ENCODE results near the gene CAPN13. TPM values are rescaled to one million over a fixed set of nuclear protein-coding genes. Genes with fewer than 3 reads are reported as not detected.

Gene CAPN13
- total RNA-seq, 6 donors from 2014 or later: 9.4 to 46.1 (median 17.5) TPM

DNA sequence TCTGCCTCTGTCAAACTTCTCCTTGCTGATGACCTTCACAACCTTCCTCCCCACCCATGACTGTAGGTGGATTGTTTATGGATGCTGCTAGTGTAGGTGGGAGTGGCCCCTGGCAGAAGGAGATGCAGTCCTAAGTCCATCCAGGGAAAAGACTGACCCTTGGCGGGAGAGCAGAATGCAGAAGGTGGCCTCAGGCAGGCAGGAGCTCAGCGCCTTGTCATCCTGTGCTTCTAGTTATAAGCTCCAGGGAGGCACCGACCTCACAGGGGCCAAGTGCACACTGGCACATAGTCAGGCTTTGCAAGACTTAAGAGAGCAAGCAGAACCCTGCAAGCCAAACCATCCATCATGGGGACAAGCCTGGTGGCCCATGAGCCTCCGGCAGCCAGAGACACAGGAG, 74.4 kb downstream of the CAPN13 start:
- Histone ChIP-seq H3K9me3 (no peaks in the 10 kb centered on the region), H3K27me3 (no peaks in the 10 kb centered on the region), H3K4me3 (no peak overlapping the region), H3K4me1 (no peaks in the 10 kb centered on the region), H3K36me3 (no peaks in the 10 kb centered on the region), H3K27ac (no peak overlapping the region)
- TF ChIP-seq, protein P1, sequence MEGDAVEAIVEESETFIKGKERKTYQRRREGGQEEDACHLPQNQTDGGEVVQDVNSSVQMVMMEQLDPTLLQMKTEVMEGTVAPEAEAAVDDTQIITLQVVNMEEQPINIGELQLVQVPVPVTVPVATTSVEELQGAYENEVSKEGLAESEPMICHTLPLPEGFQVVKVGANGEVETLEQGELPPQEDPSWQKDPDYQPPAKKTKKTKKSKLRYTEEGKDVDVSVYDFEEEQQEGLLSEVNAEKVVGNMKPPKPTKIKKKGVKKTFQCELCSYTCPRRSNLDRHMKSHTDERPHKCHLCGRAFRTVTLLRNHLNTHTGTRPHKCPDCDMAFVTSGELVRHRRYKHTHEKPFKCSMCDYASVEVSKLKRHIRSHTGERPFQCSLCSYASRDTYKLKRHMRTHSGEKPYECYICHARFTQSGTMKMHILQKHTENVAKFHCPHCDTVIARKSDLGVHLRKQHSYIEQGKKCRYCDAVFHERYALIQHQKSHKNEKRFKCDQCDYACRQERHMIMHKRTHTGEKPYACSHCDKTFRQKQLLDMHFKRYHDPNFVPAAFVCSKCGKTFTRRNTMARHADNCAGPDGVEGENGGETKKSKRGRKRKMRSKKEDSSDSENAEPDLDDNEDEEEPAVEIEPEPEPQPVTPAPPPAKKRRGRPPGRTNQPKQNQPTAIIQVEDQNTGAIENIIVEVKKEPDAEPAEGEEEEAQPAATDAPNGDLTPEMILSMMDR (IDR thresholded peaks at IDR 0.05): no peak
- ATAC-seq (ENCODE audit: low FRiP score in 2 of 2): no peak
- WGBS, 2 donors: 80 to 86% methylated on average over 4 of the region's 4 CpGs
- DNase-seq: no peak

DNA sequence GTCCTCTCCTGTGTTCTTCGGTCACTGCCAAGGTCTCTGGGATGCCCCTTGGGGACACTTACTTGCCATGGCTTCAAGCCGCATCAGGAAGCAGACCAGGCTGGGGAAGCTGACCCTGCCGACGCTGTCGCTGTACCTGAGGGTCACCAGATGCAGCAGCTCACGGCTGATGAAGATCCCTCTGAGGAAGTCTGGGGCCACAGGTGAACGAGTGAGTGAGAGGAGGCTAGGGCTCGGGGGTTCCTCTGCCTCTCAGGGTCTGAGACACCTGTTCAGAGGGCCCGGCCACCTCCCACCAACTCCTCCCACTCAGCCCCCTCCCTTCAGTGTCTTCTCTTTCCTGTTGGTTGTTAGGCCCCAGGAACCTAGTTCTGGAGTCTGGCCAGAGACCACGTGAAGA, 74.9 kb downstream of the CAPN13 start:
- H3K36me3 ChIP-seq: no peaks in the 10 kb centered on the region
- ATAC-seq (ENCODE audit: low FRiP score in 2 of 2) (no peak), DNase-seq (no peak)
- no peaks in the 10 kb centered on the region for H3K27me3 ChIP-seq
- no peak overlapping the region for H3K4me3 ChIP-seq
- H3K4me1 ChIP-seq: no peaks in the 10 kb centered on the region
- H3K27ac ChIP-seq: no peak overlapping the region
- TF ChIP-seq EP300 (IDR thresholded peaks at IDR 0.05) (no peak), POLR2A (IDR thresholded peaks at IDR 0.05) (no peak), POLR2AphosphoS5 (IDR thresholded peaks at IDR 0.05) (no peak)
- TF ChIP-seq, protein P1 (IDR thresholded peaks at IDR 0.05): no peak
- no peaks in the 10 kb centered on the region for H3K9me3 ChIP-seq
- WGBS, 2 donors: 50 to 81% methylated on average over 1 to 10 of the region's 10 CpGs

DNA sequence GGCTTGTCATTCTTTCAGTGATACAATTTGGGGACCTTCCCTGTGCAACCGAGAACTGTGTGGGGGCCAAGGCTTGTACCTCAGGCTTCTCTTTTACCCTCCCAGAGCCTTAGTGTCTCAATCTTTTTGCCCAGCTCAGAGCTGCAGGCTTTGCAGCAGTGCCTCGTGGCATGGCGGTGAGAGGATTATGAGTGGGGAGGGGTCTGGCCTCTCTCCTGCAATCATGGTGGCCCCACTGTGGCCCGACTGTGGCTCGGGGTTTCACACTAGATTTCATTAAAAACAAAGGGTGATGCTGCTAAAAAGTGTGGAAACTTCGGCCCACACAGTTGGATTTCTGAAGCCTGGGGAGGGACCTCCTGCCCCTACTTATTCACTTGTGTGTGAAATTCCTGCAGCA, 75.5 kb downstream of the CAPN13 start:
- H3K9me3 ChIP-seq: no peaks in the 10 kb centered on the region
- no peak for TF ChIP-seq POLR2AphosphoS5 (IDR thresholded peaks at IDR 0.05)
- TF ChIP-seq, protein P1 (IDR thresholded peaks at IDR 0.05): no peak
- TF ChIP-seq POLR2A (IDR thresholded peaks at IDR 0.05): no peak
- no peak for TF ChIP-seq EP300 (IDR thresholded peaks at IDR 0.05)
- H3K36me3 ChIP-seq: no peaks in the 10 kb centered on the region
- DNase-seq: no peak
- ATAC-seq (ENCODE audit: low FRiP score in 2 of 2): no peak
- H3K4me3 ChIP-seq: no peak overlapping the region
- H3K27ac ChIP-seq: no peak overlapping the region
- 75 to 83% methylated on average over 6 of the region's 6 CpGs for WGBS, 2 donors
- no peaks in the 10 kb centered on the region for H3K27me3 ChIP-seq
- H3K4me1 ChIP-seq: no peaks in the 10 kb centered on the region

DNA sequence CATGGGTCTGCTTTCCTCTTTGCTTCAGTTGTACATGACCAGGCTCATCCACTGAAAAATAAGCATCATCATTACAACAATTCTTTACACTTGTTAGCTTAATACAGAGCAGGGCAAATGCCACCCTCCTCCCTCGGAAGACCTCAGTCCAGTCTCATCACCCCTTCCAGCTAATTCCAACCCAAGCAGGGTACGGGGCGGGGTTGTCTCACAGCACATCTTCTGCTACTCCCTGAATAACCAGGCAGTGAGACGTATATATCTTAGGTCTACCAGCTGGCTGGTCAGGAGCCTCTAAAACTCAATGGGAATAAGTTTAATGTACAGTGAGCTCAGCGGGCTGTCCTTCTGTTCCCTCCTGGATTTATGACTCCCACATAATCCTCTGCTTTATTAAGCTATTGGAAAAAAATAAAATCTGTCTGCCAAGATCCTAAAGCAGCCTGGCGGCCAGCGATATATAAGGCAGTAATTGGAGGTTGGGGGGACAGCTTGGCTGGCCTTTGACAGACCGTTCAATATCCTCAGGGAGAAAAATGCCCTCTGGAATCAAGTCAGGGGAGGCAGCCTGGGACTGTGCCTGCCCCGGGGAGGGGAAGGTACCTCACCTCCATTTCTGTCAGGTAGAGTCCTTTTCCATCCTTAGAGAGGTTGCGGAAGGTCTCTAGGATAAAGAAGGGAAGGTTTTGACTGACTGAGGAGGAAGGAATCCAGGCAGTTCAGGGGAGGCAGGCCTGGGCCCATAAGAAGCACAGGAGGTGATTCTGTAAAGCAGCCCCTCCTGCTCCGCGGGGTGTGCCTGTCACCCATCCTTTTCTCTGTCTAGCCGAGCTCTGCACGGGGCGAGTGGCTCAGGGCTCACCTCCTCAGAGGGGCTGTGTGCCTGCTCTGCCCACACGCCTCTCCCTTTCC, 76.3 kb downstream of the CAPN13 start:
- DNase-seq (no peak), ATAC-seq (ENCODE audit: low FRiP score in 2 of 2) (no peak)
- Histone ChIP-seq H3K27ac (no peak overlapping the region), H3K4me3 (no peak overlapping the region), H3K9me3 (no peaks in the 10 kb centered on the region), H3K4me1 (no peaks in the 10 kb centered on the region), H3K36me3 (no peaks in the 10 kb centered on the region), H3K27me3 (no peaks in the 10 kb centered on the region)
- 82 to 89% methylated on average over 11 to 16 of the region's 16 CpGs for WGBS, 2 donors
- TF ChIP-seq POLR2AphosphoS5 (IDR thresholded peaks at IDR 0.05): no peak
- TF ChIP-seq, protein P1 (IDR thresholded peaks at IDR 0.05): no peak
- TF ChIP-seq POLR2A (IDR thresholded peaks at IDR 0.05): no peak
- TF ChIP-seq EP300 (IDR thresholded peaks at IDR 0.05): no peak

DNA sequence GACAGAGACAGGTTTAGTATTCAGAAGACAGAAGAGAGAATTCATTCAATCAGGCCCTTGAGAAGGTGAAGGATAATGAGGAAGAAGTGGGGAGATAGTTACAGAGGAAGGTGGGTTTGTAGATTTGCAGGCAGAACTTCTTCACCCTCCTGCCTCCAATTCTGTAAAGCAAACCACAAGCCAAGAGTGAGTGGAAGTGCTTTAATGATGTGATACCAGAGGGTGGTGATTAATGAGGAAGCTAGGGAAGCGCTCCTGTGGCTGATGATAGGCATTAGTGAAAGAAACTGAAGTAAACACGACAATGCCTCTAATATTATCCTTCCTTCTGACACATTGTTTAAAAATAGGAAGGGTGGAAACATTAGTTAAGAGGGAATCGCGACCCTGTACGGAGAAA, 78.2 kb downstream of the CAPN13 start:
- no peak overlapping the region for H3K27ac ChIP-seq
- ATAC-seq (ENCODE audit: low FRiP score in 2 of 2) (no peak), DNase-seq (no peak)
- 46 to 49% methylated on average over 5 of the region's 5 CpGs for WGBS, 2 donors
- no peak overlapping the region for H3K4me3 ChIP-seq
- H3K27me3 ChIP-seq: no peaks in the 10 kb centered on the region
- no peaks in the 10 kb centered on the region for H3K9me3 ChIP-seq
- TF ChIP-seq, protein P1 (IDR thresholded peaks at IDR 0.05): no peak
- no peak for TF ChIP-seq POLR2A (IDR thresholded peaks at IDR 0.05)
- TF ChIP-seq POLR2AphosphoS5 (IDR thresholded peaks at IDR 0.05): no peak
- no peak for TF ChIP-seq EP300 (IDR thresholded peaks at IDR 0.05)
- H3K4me1 ChIP-seq: no peaks in the 10 kb centered on the region
- no peaks in the 10 kb centered on the region for H3K36me3 ChIP-seq

Data from upper lobe of left lung (tissue), 6 donors.